Adrenal gland (tissue), 5 donors: Measurements from ENCODE around the gene IHH.

Source experiments
- CTCF ChIP-seq, 6 experiments: fragments of 450-650 bp in 4 of 6; fragments of 200-600 bp in 2 of 6; sonication (generic) in 1 of 6; IDR thresholded peaks; 1 replicate in 5 of 6; 2 replicates in 1 of 6; pipeline versions ENCODE4 v1.5.1 to v1.8.0; 2016 to 2021; ENCODE audit warnings: antibody characterized with exemption in 6 of 6, mild to moderate bottlenecking in 2 of 6, moderate library complexity in 1 of 6
- POLR2A ChIP-seq, 2 donors: fragments of 450-650 bp; IDR thresholded peaks; one replicate each; pipeline ENCODE4 v1.6.1; 2017; ENCODE audit warnings: antibody characterized with exemption in 2 of 2, mild to moderate bottlenecking in 2 of 2, moderate library complexity in 1 of 2
- donor health status: DM: no; HTN: no; CAD: no.

GRCh38 chr2:219030177-219030940 lies 30.4 kb downstream of the IHH start:
- TF ChIP-seq CTCF (IDR thresholded peaks at IDR 0.05) (no peak), POLR2A (IDR thresholded peaks at IDR 0.05) (no peak)
